ENCODE data around the gene NOP16. TPM values are rescaled to one million over a fixed set of nuclear protein-coding genes. Genes with fewer than 3 reads are reported as not detected.

NOP16 gene
- total RNA-seq, 3 donors from 2014 or later (not counting 1 experiment from before 2014, with no cell fraction given) = 6.4 to 12.4 (median 12.1) TPM

GRCh38 chr5:176350416-176350815 is 38.0 kb downstream of the NOP16 start:
- H3K4me1 Mint-ChIP-seq = peaks cover 23 to 29% of the 10 kb centered on the region in 2 donors

GRCh38 chr5:176342766-176343458 is 45.5 kb downstream of the NOP16 start:
- DNase-seq (no peak), ATAC-seq (no peak)
- H3K9me3 ChIP-seq (ENCODE audit: control insufficient read depth, insufficient read depth, low read length) = no peaks in the 10 kb centered on the region
- intact Hi-C loops (cut with micrococcal nuclease) = no loop called here
- H3K27ac Mint-ChIP-seq = peak overlapping the region in 1 of 2 donors; percentile 39
- no peaks in the 10 kb centered on the region for H3K27me3 Mint-ChIP-seq (ENCODE audit: low read depth in 2 of 2)
- peaks cover 5% of the 10 kb centered on the region for H3K36me3 Mint-ChIP-seq
- H3K36me3 ChIP-seq (ENCODE audit: control insufficient read depth, insufficient read depth, low read length) = peaks cover 32% of the 10 kb centered on the region
- H3K4me3 ChIP-seq (ENCODE audit: low read length) = no peak overlapping the region
- no peaks in the 10 kb centered on the region for H3K27me3 ChIP-seq (ENCODE audit: control insufficient read depth, insufficient read depth, low read length)
- no peak for TF ChIP-seq CTCF (IDR thresholded peaks at IDR 0.05)
- H3K9me3 Mint-ChIP-seq = no peaks in the 10 kb centered on the region
- WGBS (ENCODE audit: insufficient coverage) = 100% methylated on average over 1 of the region's 2 CpGs
- H3K4me1 Mint-ChIP-seq = no peaks in the 10 kb centered on the region
- H3K4me1 ChIP-seq (ENCODE audit: control insufficient read depth, insufficient read depth, low read length) = no peaks in the 10 kb centered on the region
- H3K27ac ChIP-seq (ENCODE audit: low read length) = no peak overlapping the region
- no peak overlapping the region for H3K4me3 Mint-ChIP-seq

More at GRCh38 chr5:176350416-176350815, 38.0 kb downstream of the NOP16 start:
- Histone ChIP-seq H3K27ac (ENCODE audit: low read length) (no peak overlapping the region), H3K4me3 (ENCODE audit: low read length) (no peak overlapping the region), H3K4me1 (ENCODE audit: control insufficient read depth, insufficient read depth, low read length) (no peaks in the 10 kb centered on the region), H3K27me3 (ENCODE audit: control insufficient read depth, insufficient read depth, low read length) (no peaks in the 10 kb centered on the region), H3K9me3 (ENCODE audit: control insufficient read depth, insufficient read depth, low read length) (no peaks in the 10 kb centered on the region), H3K36me3 (ENCODE audit: control insufficient read depth, insufficient read depth, low read length) (peaks cover 77% of the 10 kb centered on the region)
- Mint-ChIP-seq H3K4me3 (no peak overlapping the region), H3K27ac (peak overlapping the region in 1 of 2 donors; percentile 24), H3K9me3 (no peaks in the 10 kb centered on the region), H3K27me3 (ENCODE audit: low read depth in 2 of 2) (no peaks in the 10 kb centered on the region), H3K36me3 (peaks cover 14% of the 10 kb centered on the region)
- TF ChIP-seq CTCF (IDR thresholded peaks at IDR 0.05) = no peak
- ATAC-seq = no peak
- WGBS (ENCODE audit: insufficient coverage) = 92% methylated on average over 8 of the region's 8 CpGs
- no peak for DNase-seq
- intact Hi-C loops (cut with micrococcal nuclease) = no loop called here

- Mint-ChIP-seq H3K4me3 (no peak overlapping the region), H3K27ac (peak overlapping the region in 1 of 2 donors; percentile 39), H3K9me3 (no peaks in the 10 kb centered on the region), H3K4me1 (no peaks in the 10 kb centered on the region), H3K36me3 (peaks cover 8% of the 10 kb centered on the region), H3K27me3 (ENCODE audit: low read depth in 2 of 2) (no peaks in the 10 kb centered on the region)
- WGBS (ENCODE audit: insufficient coverage) = 100% methylated on average over 1 of the region's 1 CpG
- DNase-seq = no peak
- Histone ChIP-seq H3K27me3 (ENCODE audit: control insufficient read depth, insufficient read depth, low read length) (no peaks in the 10 kb centered on the region), H3K4me1 (ENCODE audit: control insufficient read depth, insufficient read depth, low read length) (no peaks in the 10 kb centered on the region), H3K27ac (ENCODE audit: low read length) (no peak overlapping the region), H3K9me3 (ENCODE audit: control insufficient read depth, insufficient read depth, low read length) (no peaks in the 10 kb centered on the region), H3K4me3 (ENCODE audit: low read length) (no peak overlapping the region), H3K36me3 (ENCODE audit: control insufficient read depth, insufficient read depth, low read length) (peaks cover 31% of the 10 kb centered on the region)
- no peak for TF ChIP-seq CTCF (IDR thresholded peaks at IDR 0.05)
- intact Hi-C loops (cut with micrococcal nuclease) = no loop called here
- no peak for ATAC-seq
Observed at GRCh38 chr5:176342158-176342483, 46.3 kb downstream of the NOP16 start.

Measured in natural killer cell (primary cell).